Tibial artery (tissue), 4 donors: ENCODE data around the gene TUBGCP3.

Experiments used
- DNase-seq, 2 donors: peaks; one replicate each; pipeline ENCODE4 v3.0.0-alpha.2; 2019
- H3K27ac ChIP-seq, 2 donors: fragments of 200-600 bp; sonication (generic) in 1 of 2; 1 replicate in 1 of 2; 2 replicates in 1 of 2; pipeline ENCODE4 v1.5.1; 2018 to 2019; ENCODE audit warnings: mild to moderate bottlenecking in 1 of 2
- H3K27me3 ChIP-seq, 2 donors: fragments of 200-600 bp; sonication (generic) in 1 of 2; one replicate each; pipeline versions ENCODE4 v1.5.1 to v1.6.0; 2016 to 2019
- H3K36me3 ChIP-seq, 3 donors: fragments of 200-600 bp; sonication (generic) in 2 of 3; one replicate each; pipeline ENCODE4 v1.5.1; 2016 to 2019; ENCODE audit warnings: mild to moderate bottlenecking in 2 of 3
- H3K4me1 ChIP-seq, 4 donors: fragments of 200-600 bp; sonication (generic) in 2 of 4; 1 replicate in 3 of 4; 2 replicates in 1 of 4; pipeline ENCODE4 v1.5.1; 2016 to 2019
- H3K4me3 ChIP-seq, 2 donors: fragments of 200-600 bp; sonication (generic) in 1 of 2; 1 replicate in 1 of 2; 2 replicates in 1 of 2; pipeline ENCODE4 v1.5.1; 2018 to 2019; ENCODE audit warnings: mild to moderate bottlenecking in 2 of 2
- H3K9me3 ChIP-seq, 3 donors: fragments of 200-600 bp; sonication (generic) in 1 of 3; one replicate each; pipeline ENCODE4 v1.5.1; 2016 to 2019
- intact Hi-C: fragments of 100-400 bp; cut with DNase I; formaldehyde crosslinking; loops from one replicate; pipeline ENCODE4 v1.15.0; 2023; ENCODE audit warnings: low total_unique reads
- TF ChIP-seq, protein P1 (sequence below), 2 experiments: fragments of 200-600 bp in 1 of 2; fragments of 450-650 bp in 1 of 2; IDR thresholded peaks; one replicate each; pipeline ENCODE4 v1.5.1; 2017 to 2019; ENCODE audit warnings: antibody characterized with exemption in 2 of 2, mild to moderate bottlenecking in 1 of 2, moderate library complexity in 1 of 2

Gene TUBGCP3

DNA sequence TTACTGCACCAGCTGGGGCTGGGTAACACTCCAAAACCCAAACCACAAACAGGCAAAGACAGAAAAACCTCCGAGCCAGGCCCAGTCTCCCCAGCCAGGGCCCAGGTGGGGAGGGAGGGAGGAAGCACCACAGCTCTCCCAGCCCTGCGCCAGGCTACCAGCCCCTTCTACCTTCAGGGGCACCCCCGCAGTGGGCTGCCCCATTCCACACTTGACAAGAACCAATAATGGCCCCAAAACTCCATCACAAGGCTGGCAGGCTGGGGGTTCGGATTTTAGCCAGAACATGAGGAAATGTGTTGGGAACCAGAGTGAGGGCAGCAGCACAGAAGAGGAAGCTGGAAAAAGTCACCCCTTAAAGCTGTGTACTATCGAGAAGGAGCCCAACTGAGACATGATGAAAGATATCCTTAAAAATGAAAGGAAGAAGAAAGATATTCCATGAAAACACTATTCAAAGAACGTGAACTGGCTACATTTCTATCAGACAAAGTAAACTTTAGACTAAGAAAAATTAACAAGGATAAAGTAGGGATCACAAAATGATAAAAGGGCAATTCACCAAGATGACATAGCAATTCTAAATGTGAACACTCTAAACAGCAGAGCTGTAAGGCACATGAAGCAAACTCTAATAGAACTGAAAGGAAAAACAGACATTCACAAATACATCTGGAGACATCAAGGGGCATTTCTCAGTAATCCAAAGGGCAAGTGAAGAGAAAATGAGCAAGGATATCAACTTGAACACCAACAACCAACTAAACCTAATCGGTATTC lies 12.9 kb downstream of the TUBGCP3 start:
- H3K4me1 ChIP-seq: peaks cover 0 to 28% (median 9%) of the 10 kb centered on the region in 4 donors
- no peak overlapping the region for H3K4me3 ChIP-seq
- no peaks in the 10 kb centered on the region for H3K9me3 ChIP-seq
- TF ChIP-seq, protein P1, sequence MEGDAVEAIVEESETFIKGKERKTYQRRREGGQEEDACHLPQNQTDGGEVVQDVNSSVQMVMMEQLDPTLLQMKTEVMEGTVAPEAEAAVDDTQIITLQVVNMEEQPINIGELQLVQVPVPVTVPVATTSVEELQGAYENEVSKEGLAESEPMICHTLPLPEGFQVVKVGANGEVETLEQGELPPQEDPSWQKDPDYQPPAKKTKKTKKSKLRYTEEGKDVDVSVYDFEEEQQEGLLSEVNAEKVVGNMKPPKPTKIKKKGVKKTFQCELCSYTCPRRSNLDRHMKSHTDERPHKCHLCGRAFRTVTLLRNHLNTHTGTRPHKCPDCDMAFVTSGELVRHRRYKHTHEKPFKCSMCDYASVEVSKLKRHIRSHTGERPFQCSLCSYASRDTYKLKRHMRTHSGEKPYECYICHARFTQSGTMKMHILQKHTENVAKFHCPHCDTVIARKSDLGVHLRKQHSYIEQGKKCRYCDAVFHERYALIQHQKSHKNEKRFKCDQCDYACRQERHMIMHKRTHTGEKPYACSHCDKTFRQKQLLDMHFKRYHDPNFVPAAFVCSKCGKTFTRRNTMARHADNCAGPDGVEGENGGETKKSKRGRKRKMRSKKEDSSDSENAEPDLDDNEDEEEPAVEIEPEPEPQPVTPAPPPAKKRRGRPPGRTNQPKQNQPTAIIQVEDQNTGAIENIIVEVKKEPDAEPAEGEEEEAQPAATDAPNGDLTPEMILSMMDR (IDR thresholded peaks at IDR 0.05): no peak
- H3K27ac ChIP-seq: no peak overlapping the region
- intact Hi-C loops: no loop called here
- no peaks in the 10 kb centered on the region for H3K36me3 ChIP-seq
- no peak for DNase-seq
- no peaks in the 10 kb centered on the region for H3K27me3 ChIP-seq

DNA sequence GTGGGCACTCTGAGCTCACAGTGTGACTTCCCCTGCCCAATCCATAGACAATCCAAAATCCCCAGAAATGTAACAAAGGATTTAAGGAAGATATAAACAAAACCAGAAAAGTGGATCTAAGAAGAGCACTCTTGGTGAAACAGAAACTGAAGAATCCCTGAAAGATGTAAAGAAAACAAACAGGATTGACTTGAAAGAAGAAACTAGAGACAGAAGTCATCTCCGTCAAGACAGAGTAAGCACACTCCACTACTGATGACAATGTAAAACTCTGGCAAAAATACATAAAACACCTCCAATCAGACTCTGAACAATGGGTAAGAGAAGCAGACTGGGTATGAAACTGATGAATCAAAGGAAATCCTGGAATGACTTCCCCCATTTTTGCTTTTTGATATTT lies 13.5 kb downstream of the TUBGCP3 start:
- Histone ChIP-seq H3K27ac (no peak overlapping the region), H3K4me1 (peaks cover 0 to 28% (median 9%) of the 10 kb centered on the region in 4 donors), H3K27me3 (no peaks in the 10 kb centered on the region), H3K4me3 (no peak overlapping the region), H3K9me3 (no peaks in the 10 kb centered on the region), H3K36me3 (no peaks in the 10 kb centered on the region)
- no peak for DNase-seq
- intact Hi-C loops: no loop called here
- TF ChIP-seq, protein P1 (IDR thresholded peaks at IDR 0.05): no peak

DNA sequence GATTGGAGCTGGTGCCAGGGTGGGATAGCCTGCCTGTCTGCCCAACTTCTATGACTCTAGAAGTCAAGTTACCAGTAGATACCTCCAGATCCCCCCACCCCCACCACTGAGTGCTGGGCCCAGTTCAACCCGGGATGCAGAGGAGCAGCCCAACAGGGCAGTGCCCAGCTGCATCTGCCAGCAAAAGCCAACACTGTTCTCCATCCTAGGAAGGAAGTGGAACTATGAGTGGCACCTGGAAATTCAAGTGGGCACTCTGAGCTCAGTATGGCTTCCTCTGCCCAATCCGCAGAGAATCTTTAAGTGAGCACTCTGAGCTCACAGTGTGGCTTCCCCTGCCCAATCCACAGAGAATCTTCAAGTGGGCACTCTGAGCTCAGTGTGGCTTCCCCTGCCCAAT lies 14.2 kb downstream of the TUBGCP3 start:
- H3K27ac ChIP-seq: no peak overlapping the region
- no peaks in the 10 kb centered on the region for H3K27me3 ChIP-seq
- no peak for DNase-seq
- H3K9me3 ChIP-seq: no peaks in the 10 kb centered on the region
- peaks cover 0 to 28% (median 9%) of the 10 kb centered on the region in 4 donors for H3K4me1 ChIP-seq
- intact Hi-C loops: no loop called here
- H3K4me3 ChIP-seq: no peak overlapping the region
- H3K36me3 ChIP-seq: peaks cover under 1 to 2% (median 1%) of the 10 kb centered on the region in 3 donors
- TF ChIP-seq, protein P1 (IDR thresholded peaks at IDR 0.05): no peak

DNA sequence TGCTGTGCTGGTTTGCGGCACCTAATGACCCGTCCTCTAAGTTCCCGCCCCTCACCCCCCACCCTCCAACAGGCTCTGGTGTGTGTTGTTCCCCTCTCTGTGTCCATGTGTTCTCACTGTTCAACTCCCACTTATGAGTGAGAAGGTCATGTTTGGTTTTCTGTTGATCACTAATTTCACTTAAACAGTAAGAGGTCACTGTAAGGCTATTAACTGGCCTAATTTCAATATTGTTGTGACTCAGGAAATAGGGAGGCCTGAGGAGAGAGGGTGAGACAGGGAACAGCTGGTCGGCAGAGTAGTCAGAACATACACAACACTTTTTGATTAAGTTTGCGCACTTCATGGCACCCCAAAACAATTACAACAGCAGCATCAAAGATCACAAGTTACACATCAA lies 15.6 kb downstream of the TUBGCP3 start:
- TF ChIP-seq, protein P1 (IDR thresholded peaks at IDR 0.05): no peak
- H3K9me3 ChIP-seq: no peaks in the 10 kb centered on the region
- no peak for DNase-seq
- no peak overlapping the region for H3K27ac ChIP-seq
- peaks cover 0 to 33% (median 9%) of the 10 kb centered on the region in 4 donors for H3K4me1 ChIP-seq
- H3K4me3 ChIP-seq: no peak overlapping the region
- no peaks in the 10 kb centered on the region for H3K27me3 ChIP-seq
- intact Hi-C loops: no loop called here
- H3K36me3 ChIP-seq: peaks cover 10 to 15% (median 13%) of the 10 kb centered on the region in 3 donors

DNA sequence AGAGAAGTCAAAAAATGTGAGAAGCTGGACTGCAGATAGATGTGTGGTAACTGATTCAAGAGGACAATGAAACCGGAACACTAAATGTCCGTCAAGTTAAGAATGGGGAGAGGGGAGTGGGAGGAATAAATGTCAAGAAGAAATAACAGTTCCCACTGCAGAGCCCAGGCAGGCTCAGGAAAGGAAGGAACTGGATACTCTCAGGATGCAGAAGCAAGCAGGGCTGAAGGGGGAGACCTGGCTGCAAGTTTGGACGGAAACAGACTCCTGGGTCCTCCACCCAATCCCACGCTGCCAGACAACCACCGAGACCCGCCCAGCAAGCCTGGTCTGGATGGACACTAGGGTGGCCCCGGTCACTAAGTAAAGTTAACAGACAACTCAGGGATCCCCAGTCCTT lies 18.1 kb downstream of the TUBGCP3 start:
- H3K36me3 ChIP-seq: peaks cover 10 to 28% (median 15%) of the 10 kb centered on the region in 3 donors
- peaks cover 0 to 27% (median 4%) of the 10 kb centered on the region in 4 donors for H3K4me1 ChIP-seq
- H3K4me3 ChIP-seq: no peak overlapping the region
- TF ChIP-seq, protein P1 (IDR thresholded peaks at IDR 0.05): no peak
- intact Hi-C loops: no loop called here
- no peak for DNase-seq
- H3K27ac ChIP-seq: no peak overlapping the region
- no peaks in the 10 kb centered on the region for H3K27me3 ChIP-seq
- H3K9me3 ChIP-seq: no peaks in the 10 kb centered on the region
